GM23248 (cell line): ENCODE data around the gene AGBL5. TPM values are rescaled to one million over a fixed set of nuclear protein-coding genes. Genes with fewer than 3 reads are reported as not detected.
A peak's percentile ranks its signal among the peaks of the same experiment; 100 is the strongest.

ENCODE experiments used
- DNase-seq: peaks from one replicate; pipeline ENCODE4 v3.0.0-alpha.2; 2015
- H2AFZ ChIP-seq: fragments of 200-600 bp; sonication (generic); 2 replicates; pipeline ENCODE4 v1.6.1; 2016; ENCODE audit warnings: antibody characterized with exemption
- H3F3A ChIP-seq: fragments of 200-600 bp; sonication (generic); 2 replicates; pipeline ENCODE4 v1.6.1; 2016; ENCODE audit warnings: mild to moderate bottlenecking, antibody characterized with exemption, mixed run types; ENCODE audit not compliant: insufficient read depth
- H3K27ac ChIP-seq: fragments of 200-600 bp; sonication (generic); 2 replicates; pipeline ENCODE4 v1.5.1; 2016; ENCODE audit warnings: mild to moderate bottlenecking
- H3K27me3 ChIP-seq: fragments of 200-600 bp; sonication (generic); replicated peaks from 2 replicates; pipeline ENCODE4 v1.6.1; 2016; ENCODE audit warnings: mild to moderate bottlenecking; ENCODE audit not compliant: insufficient read depth
- H3K36me3 ChIP-seq: fragments of 200-600 bp; sonication (generic); 2 replicates; pipeline ENCODE4 v1.6.1; 2016; ENCODE audit warnings: low read depth, mild to moderate bottlenecking
- H3K4me1 ChIP-seq: fragments of 200-600 bp; sonication (generic); 2 replicates; pipeline ENCODE4 v1.6.1; 2016; ENCODE audit warnings: mild to moderate bottlenecking; ENCODE audit not compliant: insufficient read depth
- H3K4me2 ChIP-seq: fragments of 200-600 bp; sonication (generic); one replicate; pipeline ENCODE4 v1.6.1; 2016; ENCODE audit warnings: mild to moderate bottlenecking; ENCODE audit not compliant: unreplicated experiment
- H3K4me3 ChIP-seq: fragments of 200-600 bp; sonication (generic); 2 replicates; pipeline ENCODE4 v1.5.1; 2016; ENCODE audit warnings: mild to moderate bottlenecking
- H3K79me2 ChIP-seq: fragments of 200-600 bp; sonication (generic); 2 replicates; pipeline ENCODE4 v1.6.1; 2016; ENCODE audit warnings: mild to moderate bottlenecking; ENCODE audit not compliant: insufficient read depth
- H3K9ac ChIP-seq: fragments of 200-600 bp; sonication (generic); 2 replicates; pipeline ENCODE4 v1.6.1; 2016; ENCODE audit warnings: mild to moderate bottlenecking
- H3K9me2 ChIP-seq: fragments of 200-600 bp; sonication (generic); 2 replicates; pipeline ENCODE4 v1.6.1; 2016; ENCODE audit warnings: mixed run types, mild to moderate bottlenecking, moderate library complexity; ENCODE audit not compliant: insufficient read depth
- H3K9me3 ChIP-seq: fragments of 200-600 bp; sonication (generic); one replicate; pipeline ENCODE4 v1.6.1; 2017; ENCODE audit warnings: low read depth
- H4K20me1 ChIP-seq: fragments of 200-600 bp; sonication (generic); 2 replicates; pipeline ENCODE4 v1.6.0; 2016; ENCODE audit not compliant: insufficient read depth
- EZH2 ChIP-seq: fragments of 200-600 bp; sonication (generic); IDR thresholded peaks from 2 replicates; pipeline ENCODE4 v1.6.1; 2018; ENCODE audit warnings: antibody characterized with exemption, mild to moderate bottlenecking; ENCODE audit not compliant: insufficient read depth, poor library complexity, severe bottlenecking
- EZH2phosphoT487 ChIP-seq: fragments of 200-600 bp; sonication (generic); IDR thresholded peaks from 2 replicates; pipeline ENCODE4 v1.6.1; 2018; ENCODE audit warnings: antibody characterized with exemption, moderate library complexity, mild to moderate bottlenecking, low read depth; ENCODE audit not compliant: insufficient read depth
- WGBS, 2 experiments: methylation state at CpG; one replicate each; pipeline ENCODE4 v1.1.6; 2015 to 2017; ENCODE audit warnings: low lambda C conversion rate in 2 of 2, low coverage in 1 of 2; ENCODE audit errors: missing lambda C conversion rate in 2 of 2; 5-methylcytosine and 5-hydroxymethylcytosine counted together
- in situ Hi-C: fragments of 300-500 bp; cut with MboI; formaldehyde crosslinking; loops from 2 replicates; pipeline ENCODE4 v1.15.0; 2020
- polyA plus RNA-seq: library from polyadenylated mRNA; unstranded; fragments of >200 nt; fragmentation: Nextera tagmentation; extraction: Ambion mirVana; gene quantifications from 2 replicates; pipeline ENCODE4 v1.2.1, GENCODE V29; 2016
- total RNA-seq: library from RNA; depleted of rRNA; stranded (reverse); fragments of >200 nt; shearing (Covaris generic); gene quantifications from 2 replicates; pipeline ENCODE4 v1.2.3, GENCODE V29; 2014

The AGBL5 gene
- total and polyA plus RNA-seq, 2 experiments from 2014 or later = 15.2 to 19.7 TPM

GRCh38 chr2:27077231-27077630 lies 25.8 kb downstream of the AGBL5 start:
- no peaks in the 10 kb centered on the region for H3K36me3 ChIP-seq
- DNase-seq = no peak
- in situ Hi-C loops = no loop called here
- no peak overlapping the region for H3K4me3 ChIP-seq
- H3K27ac ChIP-seq = no peak overlapping the region
- H3F3A ChIP-seq = no peaks in the 10 kb centered on the region
- TF ChIP-seq EZH2 (no peak), EZH2phosphoT487 (no peak)
- no peaks in the 10 kb centered on the region for H3K9me2 ChIP-seq
- H3K4me2 ChIP-seq = no peak overlapping the region
- no peaks in the 10 kb centered on the region for H3K9me3 ChIP-seq
- H4K20me1 ChIP-seq = no peaks in the 10 kb centered on the region
- peaks cover 34% of the 10 kb centered on the region for H3K79me2 ChIP-seq
- no peaks in the 10 kb centered on the region for H3K27me3 ChIP-seq
- H2AFZ ChIP-seq = no peak overlapping the region
- WGBS, 2 experiments = 89 to 90% methylated on average over 7 of the region's 7 CpGs
- no peak overlapping the region for H3K9ac ChIP-seq
- peaks cover 16% of the 10 kb centered on the region for H3K4me1 ChIP-seq

GRCh38 chr2:27078267-27079194 lies 27.1 kb downstream of the AGBL5 start, which contains the start of gene EMILIN1:
Gene EMILIN1, plus strand, starts transcription at chr2:27078615. Its CDS starts 451 bp downstream, at chr2:27079066.
- H3K4me2 ChIP-seq = peak within 1 kb of the TSS; percentile 99
- H3K27me3 ChIP-seq = no peaks in the 10 kb centered on the region
- H3F3A ChIP-seq = no peaks in the 10 kb centered on the region
- TF ChIP-seq EZH2phosphoT487 = no peak
- TF ChIP-seq EZH2 = no peak
- peak within 1 kb of the TSS; percentile 74 for H3K27ac ChIP-seq
- peaks cover 35% of the 10 kb centered on the region for H3K79me2 ChIP-seq
- WGBS, 2 experiments = 1 to 2% methylated on average over 26 to 35 of the region's 41 CpGs
- DNase-seq = peak; percentile 96
- no peaks in the 10 kb centered on the region for H3K9me3 ChIP-seq
- H3K9ac ChIP-seq = peak within 1 kb of the TSS; percentile 87
- no peaks in the 10 kb centered on the region for H4K20me1 ChIP-seq
- H3K9me2 ChIP-seq = no peaks in the 10 kb centered on the region
- no peaks in the 10 kb centered on the region for H3K36me3 ChIP-seq
- in situ Hi-C loops = no loop called here
- peak within 1 kb of the TSS; percentile 81 for H3K4me3 ChIP-seq
- peak within 1 kb of the TSS; percentile 86 for H2AFZ ChIP-seq
- peaks cover 16% of the 10 kb centered on the region for H3K4me1 ChIP-seq

- peak overlapping the region; percentile 86 for H2AFZ ChIP-seq
- H3K27me3 ChIP-seq = no peaks in the 10 kb centered on the region
- TF ChIP-seq EZH2 (no peak), EZH2phosphoT487 (no peak)
- peak overlapping the region; percentile 87 for H3K9ac ChIP-seq
- H3K4me3 ChIP-seq = peak overlapping the region; percentile 81
- peak; percentile 74 for DNase-seq
- no peaks in the 10 kb centered on the region for H4K20me1 ChIP-seq
- peaks cover 16% of the 10 kb centered on the region for H3K4me1 ChIP-seq
- 7 to 8% methylated on average over 14 of the region's 14 CpGs for WGBS, 2 experiments
- no peaks in the 10 kb centered on the region for H3K9me2 ChIP-seq
- H3K36me3 ChIP-seq = no peaks in the 10 kb centered on the region
- in situ Hi-C loops = no loop called here
- H3K27ac ChIP-seq = peak overlapping the region; percentile 74
- peaks cover 35% of the 10 kb centered on the region for H3K79me2 ChIP-seq
- H3F3A ChIP-seq = 0 out of 2 replicates have a peak, but pooled peaks cover 3% of the 10 kb centered on the region
- no peaks in the 10 kb centered on the region for H3K9me3 ChIP-seq
- peak overlapping the region; percentile 99 for H3K4me2 ChIP-seq
These were observed 28.0 kb downstream of the AGBL5 start for GRCh38 chr2:27079233-27080139.

GRCh38 chr2:27080140-27080469 lies 28.6 kb downstream of the AGBL5 start:
- Histone ChIP-seq H3K27me3 (no peaks in the 10 kb centered on the region), H3K4me2 (peak overlapping the region; percentile 99), H2AFZ (no peak overlapping the region), H3F3A (peaks cover 9% of the 10 kb centered on the region), H3K4me3 (peak overlapping the region; percentile 81), H3K9me3 (no peaks in the 10 kb centered on the region), H3K9ac (peak overlapping the region; percentile 87), H3K79me2 (peaks cover 35% of the 10 kb centered on the region), H3K9me2 (no peaks in the 10 kb centered on the region), H3K27ac (peak overlapping the region; percentile 74), H3K36me3 (no peaks in the 10 kb centered on the region), H3K4me1 (peaks cover 16% of the 10 kb centered on the region), H4K20me1 (no peaks in the 10 kb centered on the region)
- TF ChIP-seq EZH2phosphoT487 (no peak), EZH2 (no peak)
- WGBS, 2 experiments = 9 to 14% methylated on average over 7 of the region's 7 CpGs
- peak; percentile 61 for DNase-seq
- in situ Hi-C loops = no loop called here
